ENCODE results near the gene ITGB3. TPM values are rescaled to one million over a fixed set of nuclear protein-coding genes. Genes with fewer than 3 reads are reported as not detected.

ITGB3 gene
- total and polyA plus RNA-seq, 10 of the 15 experiments (the other 5 are each of a cell fraction or from before 2014, with no cell fraction given): 0.69 to 22.8 (median 13.6) TPM

Small RNAs within 50 kb of the gene (small RNA-seq; reads per million reads assigned to genes)
- gene RNU7-186P: not detected

Other genes starting within 250 kb of the ITGB3 start
- gene CDC27, start 64.5 kb upstream of the ITGB3 start, total RNA-seq (2014; rRNA removed): 94.8 and 118 TPM in 2 replicates
- gene CDC27, start 64.5 kb upstream of the ITGB3 start, total RNA-seq (2014; rRNA removed; fragmentation: Illumina TruSeq; extraction: Trizol): 92.5 and 100.0 TPM in 2 replicates
- gene CDC27, start 64.5 kb upstream of the ITGB3 start, total RNA-seq (2021): 116 and 125 TPM in 2 replicates
- gene CDC27, start 64.5 kb upstream of the ITGB3 start, polyA plus RNA-seq (2011; rRNA removed): 138 and 157 TPM in 2 replicates
- 99.7 and 118 TPM in 2 replicates for gene CDC27, start 64.5 kb upstream of the ITGB3 start, polyA plus RNA-seq (2014; fragmentation: Illumina TruSeq; extraction: Trizol)
- gene CDC27, start 64.5 kb upstream of the ITGB3 start, polyA plus RNA-seq (2014; fragmentation: Nextera tagmentation; extraction: Ambion mirVana): 10 to 100 TPM; 23.2 to 27.2 TPM
- gene CDC27, start 64.5 kb upstream of the ITGB3 start, polyA plus RNA-seq (2014; rRNA removed): 44.7 and 47.3 TPM in 2 replicates
- 10 to 100 TPM; 97.2 to 98.4 TPM for gene CDC27, start 64.5 kb upstream of the ITGB3 start, polyA plus RNA-seq (2016; fragmentation: Nextera tagmentation; extraction: Ambion mirVana)
- gene MYL4, start 44.5 kb upstream of the ITGB3 start, total RNA-seq (2014; rRNA removed): 1.1 TPM in 1 of 2 replicates, not detected in the other
- 0.41 and 0.58 TPM in 2 replicates for gene MYL4, start 44.5 kb upstream of the ITGB3 start, total RNA-seq (2014; rRNA removed; fragmentation: Illumina TruSeq; extraction: Trizol)
- 0.96 TPM in 1 of 2 replicates, not detected in the other for gene MYL4, start 44.5 kb upstream of the ITGB3 start, total RNA-seq (2021)
- 0.20 TPM in 1 of 2 replicates, not detected in the other for gene MYL4, start 44.5 kb upstream of the ITGB3 start, polyA plus RNA-seq (2011; rRNA removed)
- 0.44 TPM in 1 of 2 replicates, not detected in the other for gene MYL4, start 44.5 kb upstream of the ITGB3 start, polyA plus RNA-seq (2014; fragmentation: Illumina TruSeq; extraction: Trizol)
- gene MYL4, start 44.5 kb upstream of the ITGB3 start, polyA plus RNA-seq (2014; fragmentation: Nextera tagmentation; extraction: Ambion mirVana): 1 to 10 TPM; 1.2 to 1.5 TPM
- 0.23 and 0.43 TPM in 2 replicates for gene MYL4, start 44.5 kb upstream of the ITGB3 start, polyA plus RNA-seq (2014; rRNA removed)
- gene MYL4, start 44.5 kb upstream of the ITGB3 start, polyA plus RNA-seq (2016; fragmentation: Nextera tagmentation; extraction: Ambion mirVana): 1 to 10 TPM in 1 of 2 experiments, under 1 TPM in 1; 0.50 to 1.6 TPM
- 4.5 and 8.3 TPM in 2 replicates for gene EFCAB13, start 70.1 kb downstream of the ITGB3 start, total RNA-seq (2014; rRNA removed)
- 7.3 and 8.7 TPM in 2 replicates for gene EFCAB13, start 70.1 kb downstream of the ITGB3 start, total RNA-seq (2014; rRNA removed; fragmentation: Illumina TruSeq; extraction: Trizol)
- 6.6 and 6.8 TPM in 2 replicates for gene EFCAB13, start 70.1 kb downstream of the ITGB3 start, total RNA-seq (2021)
- 2.3 and 4.2 TPM in 2 replicates for gene EFCAB13, start 70.1 kb downstream of the ITGB3 start, polyA plus RNA-seq (2011; rRNA removed)
- gene EFCAB13, start 70.1 kb downstream of the ITGB3 start, polyA plus RNA-seq (2014; fragmentation: Illumina TruSeq; extraction: Trizol): 4.3 and 5.5 TPM in 2 replicates
- gene EFCAB13, start 70.1 kb downstream of the ITGB3 start, polyA plus RNA-seq (2014; fragmentation: Nextera tagmentation; extraction: Ambion mirVana): 1 to 10 TPM in 1 of 2 experiments, under 1 TPM in 1; 0.90 to 1.9 TPM
- gene EFCAB13, start 70.1 kb downstream of the ITGB3 start, polyA plus RNA-seq (2014; rRNA removed): 2.7 and 5.6 TPM in 2 replicates
- 1 to 10 TPM; 5.7 to 7.8 TPM for gene EFCAB13, start 70.1 kb downstream of the ITGB3 start, polyA plus RNA-seq (2016; fragmentation: Nextera tagmentation; extraction: Ambion mirVana)